Esophagus squamous epithelium (tissue), 5 donors: Measurements from ENCODE around the gene ZNF800. TPM values are rescaled to one million over a fixed set of nuclear protein-coding genes. Genes with fewer than 3 reads are reported as not detected.

Experiments used
- DNase-seq: peaks from one replicate; lab custom pipeline; 2025; lab: John Stamatoyannopoulos, UW
- H3K27ac ChIP-seq, 4 donors: fragments of 200-600 bp; sonication (generic); one replicate each; pipeline ENCODE4 v1.5.1; 2016 to 2019; ENCODE audit warnings: mild to moderate bottlenecking in 1 of 4
- H3K27me3 ChIP-seq, 4 donors: fragments of 200-600 bp; sonication (generic); 1 replicate in 3 of 4; 2 replicates in 1 of 4; pipeline versions ENCODE4 v1.5.1 to v1.6.0; 2017 to 2021; ENCODE audit warnings: antibody characterized with exemption in 1 of 4
- H3K36me3 ChIP-seq, 3 donors: fragments of 200-600 bp; sonication (generic); one replicate each; pipeline ENCODE4 v1.5.1; 2016 to 2019
- H3K4me1 ChIP-seq, 3 donors: fragments of 200-600 bp; sonication (generic); one replicate each; pipeline ENCODE4 v1.5.1; 2017 to 2019
- H3K4me3 ChIP-seq, 4 donors: fragments of 200-600 bp; sonication (generic); 1 replicate in 3 of 4; 2 replicates in 1 of 4; pipeline ENCODE4 v1.5.1; 2016 to 2019; ENCODE audit warnings: mild to moderate bottlenecking in 2 of 4, moderate library complexity in 1 of 4
- H3K9me3 ChIP-seq, 3 donors: fragments of 200-600 bp; sonication (generic); one replicate each; pipeline ENCODE4 v1.5.1; 2016 to 2019
- CTCF ChIP-seq, 6 experiments: fragments of 450-650 bp in 4 of 6; fragments of 200-600 bp in 2 of 6; sonication (generic) in 2 of 6; IDR thresholded peaks; one replicate each; pipeline ENCODE4 v1.5.1; 2016 to 2019; ENCODE audit warnings: antibody characterized with exemption in 6 of 6, mild to moderate bottlenecking in 4 of 6, moderate library complexity in 4 of 6
- POLR2A ChIP-seq, 4 donors: fragments of 450-650 bp; IDR thresholded peaks; one replicate each; pipeline ENCODE4 v1.6.1; 2017; ENCODE audit warnings: antibody characterized with exemption in 4 of 4, mild to moderate bottlenecking in 4 of 4, moderate library complexity in 3 of 4
- WGBS, 2 donors: methylation state at CpG; one replicate each; pipeline ENCODE4 v1.1.5; 2018; 5-methylcytosine and 5-hydroxymethylcytosine counted together
- intact Hi-C: fragments of 100-400 bp; cut with DNase I; formaldehyde crosslinking; loops from one replicate; pipeline ENCODE4 v1.15.0; 2022
- total RNA-seq, 4 donors: library from RNA; depleted of rRNA; stranded (reverse); fragments of >200 nt; gene quantifications; one replicate each; pipeline ENCODE4 v1.1.0, GENCODE V29; 2016
- donor health status: DM: yes; HTN: yes; CAD: no.

The ZNF800 gene
- total RNA-seq, 4 donors from 2014 or later = 21.1 to 27.8 (median 24.2) TPM

- H3K4me3 ChIP-seq = no peak overlapping the region
- no peak for DNase-seq
- WGBS, 2 donors = 80 to 88% methylated on average over 1 of the region's 1 CpG
- H3K27me3 ChIP-seq = peaks cover 0 to 5% (median 0%) of the 10 kb centered on the region in 4 donors
- H3K9me3 ChIP-seq = peaks cover 0 to 4% (median 0%) of the 10 kb centered on the region in 3 donors
- H3K27ac ChIP-seq = no peak overlapping the region
- H3K4me1 ChIP-seq = no peaks in the 10 kb centered on the region
- intact Hi-C loops = no loop called here
- no peaks in the 10 kb centered on the region for H3K36me3 ChIP-seq
- no peak for TF ChIP-seq CTCF (IDR thresholded peaks at IDR 0.05)
- TF ChIP-seq POLR2A (IDR thresholded peaks at IDR 0.05) = no peak
Measured at GRCh38 chr7:127338122-127338521, 54.4 kb downstream of the ZNF800 start.

GRCh38 chr7:127337581-127337980 is 54.9 kb downstream of the ZNF800 start:
- TF ChIP-seq POLR2A (IDR thresholded peaks at IDR 0.05) (no peak), CTCF (IDR thresholded peaks at IDR 0.05) (no peak)
- H3K36me3 ChIP-seq = no peaks in the 10 kb centered on the region
- no peak overlapping the region for H3K4me3 ChIP-seq
- intact Hi-C loops = no loop called here
- no peak overlapping the region for H3K27ac ChIP-seq
- WGBS, 2 donors = 26 to 53% methylated on average over 3 to 5 of the region's 5 CpGs
- DNase-seq = no peak
- H3K27me3 ChIP-seq = peaks cover 0 to 5% (median 0%) of the 10 kb centered on the region in 4 donors
- H3K9me3 ChIP-seq = no peaks in the 10 kb centered on the region
- H3K4me1 ChIP-seq = no peaks in the 10 kb centered on the region

GRCh38 chr7:127336458-127336857 is 56.0 kb downstream of the ZNF800 start:
- WGBS, 2 donors = 96% methylated on average over 2 of the region's 2 CpGs; no CpG with 5 or more reads in 1 of the 2 donors
- intact Hi-C loops = no loop called here
- H3K27ac ChIP-seq = no peak overlapping the region
- no peak for DNase-seq
- peaks cover 0 to 5% (median 0%) of the 10 kb centered on the region in 4 donors for H3K27me3 ChIP-seq
- no peaks in the 10 kb centered on the region for H3K4me1 ChIP-seq
- no peak for TF ChIP-seq CTCF (IDR thresholded peaks at IDR 0.05)
- H3K36me3 ChIP-seq = no peaks in the 10 kb centered on the region
- no peaks in the 10 kb centered on the region for H3K9me3 ChIP-seq
- no peak overlapping the region for H3K4me3 ChIP-seq

GRCh38 chr7:127332880-127333279 is 59.6 kb downstream of the ZNF800 start:
- Histone ChIP-seq H3K27me3 (peaks cover 0 to 5% (median 0%) of the 10 kb centered on the region in 4 donors), H3K4me3 (no peak overlapping the region), H3K4me1 (no peaks in the 10 kb centered on the region), H3K9me3 (no peaks in the 10 kb centered on the region), H3K27ac (no peak overlapping the region), H3K36me3 (no peaks in the 10 kb centered on the region)
- 60 to 67% methylated on average over 2 of the region's 2 CpGs for WGBS, 2 donors
- DNase-seq = no peak
- TF ChIP-seq POLR2A (IDR thresholded peaks at IDR 0.05) = no peak
- no peak for TF ChIP-seq CTCF (IDR thresholded peaks at IDR 0.05)
- intact Hi-C loops = no loop called here

- no peaks in the 10 kb centered on the region for H3K4me1 ChIP-seq
- 75 to 86% methylated on average over 1 of the region's 1 CpG for WGBS, 2 donors
- no peak overlapping the region for H3K4me3 ChIP-seq
- H3K36me3 ChIP-seq = no peaks in the 10 kb centered on the region
- no peak overlapping the region for H3K27ac ChIP-seq
- TF ChIP-seq POLR2A (IDR thresholded peaks at IDR 0.05) (no peak), CTCF (IDR thresholded peaks at IDR 0.05) (no peak)
- no peak for DNase-seq
- intact Hi-C loops = no loop called here
- no peaks in the 10 kb centered on the region for H3K27me3 ChIP-seq
- H3K9me3 ChIP-seq = no peaks in the 10 kb centered on the region
Measured at GRCh38 chr7:127330070-127330469, 62.4 kb downstream of the ZNF800 start.
